8988T (cell line): ENCODE measurements around the gene ZBTB40.

Experiments used
- DNase-seq: peaks from one replicate; pipeline ENCODE4 v3.0.0; 2011

Gene ZBTB40

DNA sequence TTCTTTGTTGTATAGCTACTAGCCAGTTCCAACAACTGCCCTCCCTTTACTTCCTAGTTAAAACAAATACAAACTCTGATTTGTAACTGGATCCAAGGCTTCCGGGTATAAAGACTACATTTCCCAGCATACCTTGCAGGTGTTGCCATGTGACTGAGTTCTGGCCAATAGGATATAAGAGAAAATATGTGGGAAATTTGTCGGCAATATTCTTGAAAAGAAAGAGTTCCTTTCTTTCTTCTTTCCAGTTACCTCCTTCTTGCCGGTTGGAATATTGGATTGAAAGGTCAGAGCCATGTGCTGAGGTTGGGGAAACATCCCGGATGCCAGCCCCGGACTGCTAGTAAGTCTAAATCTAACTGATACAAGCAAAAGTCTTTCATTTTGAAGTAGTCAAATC is 23.0 kb upstream of the ZBTB40 start:
- DNase-seq: no peak

DNA sequence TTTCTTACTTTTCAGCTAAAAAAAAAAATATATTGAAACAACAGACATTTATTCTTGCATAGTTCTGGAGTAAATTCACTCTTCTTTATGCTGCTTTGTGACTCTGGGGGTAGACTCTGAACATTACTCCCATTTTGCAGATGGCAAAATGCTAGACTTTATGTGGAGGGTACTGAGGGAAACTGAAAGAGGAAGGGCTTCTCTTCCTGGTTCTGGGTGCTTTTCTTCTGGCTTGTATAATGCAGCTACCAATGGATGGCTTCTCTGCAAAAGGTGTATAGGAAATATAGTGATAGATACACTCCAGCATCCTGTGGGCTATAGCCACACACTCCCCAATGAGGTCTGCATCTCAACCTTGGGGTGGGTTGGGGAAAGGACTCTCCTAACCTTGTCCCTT is 19.7 kb upstream of the ZBTB40 start:
- no peak for DNase-seq

- no peak for DNase-seq
Measured at GRCh38 chr1:22434717-22435116, 16.9 kb upstream of the ZBTB40 start.

GRCh38 chr1:22436948-22437347 is 14.7 kb upstream of the ZBTB40 start:
- DNase-seq: no peak

GRCh38 chr1:22437573-22437972 is 14.1 kb upstream of the ZBTB40 start:
- DNase-seq: no peak

GRCh38 chr1:22440582-22440981 is 11.1 kb upstream of the ZBTB40 start:
- no peak for DNase-seq

DNA sequence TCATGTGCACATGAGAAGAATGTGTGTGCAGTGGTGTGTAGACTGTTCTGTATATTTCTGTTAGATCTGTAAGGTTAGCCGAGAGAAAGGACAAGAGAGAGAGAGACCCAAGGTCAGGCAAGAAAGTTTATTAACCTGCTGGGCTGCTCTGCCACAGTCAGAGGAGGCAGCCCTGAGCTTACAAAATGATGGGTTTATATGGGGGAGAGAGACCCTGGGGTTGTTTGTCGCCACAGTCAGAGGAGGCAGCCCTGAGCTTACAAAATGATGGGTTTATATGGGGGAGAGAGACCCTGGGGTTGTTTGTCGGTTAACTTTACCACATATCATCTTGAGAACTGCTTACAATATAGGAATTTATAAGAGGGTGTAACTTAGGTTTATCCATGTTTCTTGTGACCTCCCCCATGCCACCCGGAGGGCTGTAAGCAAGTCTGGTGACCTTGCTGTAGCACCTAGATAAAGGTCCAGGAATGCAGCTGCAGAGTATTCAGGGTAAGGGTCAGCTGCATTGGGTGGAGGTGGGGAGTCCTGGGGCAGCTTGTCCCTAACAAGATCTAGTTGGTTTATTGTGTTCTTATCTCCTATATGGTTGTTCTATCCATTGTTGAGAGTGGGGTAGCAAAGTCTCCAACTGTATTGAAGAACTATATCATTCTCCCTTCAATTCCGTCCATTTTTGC is 9.3 kb upstream of the ZBTB40 start:
- DNase-seq: no peak

DNA sequence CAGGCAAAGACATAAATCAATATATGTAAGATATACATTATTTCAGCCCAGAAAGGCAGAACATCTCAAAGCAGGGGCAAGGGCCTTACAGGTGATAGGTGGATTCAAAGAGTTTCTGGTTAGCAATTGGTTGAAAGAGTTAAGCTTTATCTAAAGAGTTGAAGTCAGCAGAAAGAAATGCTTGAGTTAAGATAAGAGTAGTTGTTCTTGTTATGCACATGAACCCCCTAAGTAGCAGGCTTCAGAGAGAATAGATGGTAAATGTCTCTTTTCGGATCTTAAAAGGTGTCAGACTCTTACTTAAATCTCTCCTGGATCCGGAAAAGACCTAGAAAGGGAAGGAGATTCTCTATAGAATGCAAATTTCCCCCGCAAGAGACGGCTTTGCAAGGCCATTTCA is 8.3 kb upstream of the ZBTB40 start:
- DNase-seq: no peak

GRCh38 chr1:22444856-22445255 is 6.8 kb upstream of the ZBTB40 start:
- no peak for DNase-seq

DNA sequence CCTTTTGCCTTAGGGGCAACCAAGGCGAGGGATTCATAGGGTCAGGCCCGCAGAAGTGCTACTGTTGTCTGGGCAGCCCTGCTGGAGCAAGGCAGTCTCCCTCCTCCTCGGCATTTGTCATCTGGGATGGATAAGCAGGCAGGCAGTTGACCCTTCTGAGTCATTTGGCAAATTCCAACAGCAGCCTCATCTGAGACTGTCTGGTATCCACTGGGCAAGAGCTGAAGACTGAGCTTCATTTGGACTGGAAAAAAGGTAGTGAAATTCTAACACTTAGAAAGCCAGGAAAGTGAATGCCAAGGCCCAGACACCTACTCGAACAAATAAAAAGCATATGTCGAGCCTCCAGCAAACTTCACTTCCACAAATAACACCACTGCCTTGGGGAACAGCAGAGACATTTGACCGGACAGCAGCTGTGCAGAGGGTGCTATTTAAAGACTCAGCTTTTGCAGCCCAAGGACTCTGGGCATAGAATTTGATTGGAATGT is 4.0 kb upstream of the ZBTB40 start:
- DNase-seq: no peak

GRCh38 chr1:22449636-22450035 is 2.0 kb upstream of the ZBTB40 start:
- DNase-seq: no peak

DNA sequence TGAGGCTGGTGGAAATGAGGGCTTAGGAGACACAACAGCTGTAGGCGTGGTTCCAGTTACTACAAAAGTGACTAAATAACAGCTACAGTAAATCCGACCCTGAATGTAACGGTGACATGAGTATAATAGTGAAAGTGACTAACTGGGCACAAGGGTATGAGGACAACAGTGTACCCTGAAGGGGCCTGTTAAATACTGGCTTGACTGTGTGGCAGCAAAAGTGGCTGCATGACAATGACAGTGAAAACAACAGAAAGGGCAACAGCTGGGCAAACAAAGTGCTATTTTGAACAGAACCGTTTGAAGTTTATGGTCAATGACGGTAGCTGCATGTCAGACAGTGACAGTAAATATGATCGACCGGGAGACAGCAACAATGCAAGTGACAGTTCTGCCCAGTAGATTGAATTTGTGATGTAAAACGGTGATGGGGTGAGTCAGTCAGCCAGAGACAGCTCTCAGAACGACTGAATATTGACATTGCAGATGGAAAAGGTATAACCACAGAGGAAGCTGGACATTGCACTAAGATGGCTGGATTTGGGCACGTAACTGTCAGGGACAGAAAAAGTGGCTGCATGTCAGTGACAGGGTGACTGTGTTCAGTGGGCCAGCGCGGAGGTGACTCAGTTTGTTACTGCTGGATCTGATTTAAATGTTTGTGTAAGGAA is 1.2 kb upstream of the ZBTB40 start:
- no peak for DNase-seq

DNA sequence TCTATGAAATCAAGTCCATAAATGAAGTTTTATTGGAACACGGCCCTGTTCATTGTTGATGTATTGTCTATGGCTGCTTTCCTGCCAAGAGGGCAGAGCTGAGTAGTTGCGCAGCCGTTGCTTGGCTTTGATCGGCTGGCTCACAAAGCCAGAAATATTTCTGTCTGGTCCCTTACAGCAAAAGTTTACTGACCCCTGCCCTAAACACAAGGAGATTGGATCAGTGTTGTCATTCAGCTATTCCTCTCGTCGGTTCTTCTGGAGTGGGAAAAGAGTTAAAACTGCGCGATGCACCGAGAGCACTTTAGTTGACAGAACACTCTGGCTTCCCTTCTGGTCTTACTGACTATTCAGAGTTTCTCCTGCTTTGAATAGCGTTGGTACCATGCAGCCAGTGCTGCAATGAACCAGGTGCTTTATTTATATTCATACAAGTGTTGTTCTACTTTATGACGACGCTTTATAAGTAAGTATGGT is 868 bp downstream of the ZBTB40 start:
- no peak for DNase-seq

GRCh38 chr1:22453181-22453580 is 1.5 kb downstream of the ZBTB40 start:
- DNase-seq: no peak

GRCh38 chr1:22454476-22455056 is 2.9 kb downstream of the ZBTB40 start:
- no peak for DNase-seq

DNA sequence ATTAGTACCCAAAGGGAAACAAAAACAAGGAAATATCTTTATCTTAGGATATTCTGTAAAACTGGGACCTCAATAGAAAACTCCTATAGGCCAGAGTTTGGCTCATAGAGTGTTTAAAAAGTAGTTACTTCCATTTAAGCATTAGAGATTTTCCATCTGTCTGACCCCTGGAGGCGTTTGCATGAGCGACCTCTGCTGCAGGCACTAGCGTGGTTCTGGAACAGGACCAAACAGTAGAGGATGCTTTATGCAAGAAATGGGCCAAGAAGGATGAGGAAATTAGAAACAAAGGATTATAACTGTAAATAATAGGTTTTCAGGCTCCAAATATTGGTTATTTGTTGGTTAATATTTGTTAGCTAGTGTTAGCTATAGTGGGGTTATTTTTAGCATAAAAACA is 5.7 kb downstream of the ZBTB40 start:
- DNase-seq: no peak

GRCh38 chr1:22457836-22458235 is 6.2 kb downstream of the ZBTB40 start:
- DNase-seq: no peak

DNA sequence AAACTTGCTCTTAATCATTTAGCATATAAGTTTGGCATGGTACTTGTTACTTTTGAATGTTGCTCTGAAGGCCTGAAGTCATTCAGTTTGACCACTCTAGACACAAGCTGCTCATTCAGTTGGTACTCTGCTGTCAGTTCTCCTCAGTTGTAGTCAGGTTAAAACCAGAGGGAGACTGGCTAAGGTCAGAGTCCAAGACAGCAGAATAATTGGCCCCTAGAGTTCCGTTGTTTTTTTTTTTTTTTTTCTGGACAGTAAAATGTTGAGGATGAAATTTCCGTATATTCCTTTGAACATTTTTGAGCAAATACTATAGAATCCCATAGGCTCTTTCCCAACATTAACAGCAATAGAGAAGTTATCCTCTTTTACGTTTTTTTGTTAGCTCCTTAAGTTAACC is 9.4 kb downstream of the ZBTB40 start:
- no peak for DNase-seq

DNA sequence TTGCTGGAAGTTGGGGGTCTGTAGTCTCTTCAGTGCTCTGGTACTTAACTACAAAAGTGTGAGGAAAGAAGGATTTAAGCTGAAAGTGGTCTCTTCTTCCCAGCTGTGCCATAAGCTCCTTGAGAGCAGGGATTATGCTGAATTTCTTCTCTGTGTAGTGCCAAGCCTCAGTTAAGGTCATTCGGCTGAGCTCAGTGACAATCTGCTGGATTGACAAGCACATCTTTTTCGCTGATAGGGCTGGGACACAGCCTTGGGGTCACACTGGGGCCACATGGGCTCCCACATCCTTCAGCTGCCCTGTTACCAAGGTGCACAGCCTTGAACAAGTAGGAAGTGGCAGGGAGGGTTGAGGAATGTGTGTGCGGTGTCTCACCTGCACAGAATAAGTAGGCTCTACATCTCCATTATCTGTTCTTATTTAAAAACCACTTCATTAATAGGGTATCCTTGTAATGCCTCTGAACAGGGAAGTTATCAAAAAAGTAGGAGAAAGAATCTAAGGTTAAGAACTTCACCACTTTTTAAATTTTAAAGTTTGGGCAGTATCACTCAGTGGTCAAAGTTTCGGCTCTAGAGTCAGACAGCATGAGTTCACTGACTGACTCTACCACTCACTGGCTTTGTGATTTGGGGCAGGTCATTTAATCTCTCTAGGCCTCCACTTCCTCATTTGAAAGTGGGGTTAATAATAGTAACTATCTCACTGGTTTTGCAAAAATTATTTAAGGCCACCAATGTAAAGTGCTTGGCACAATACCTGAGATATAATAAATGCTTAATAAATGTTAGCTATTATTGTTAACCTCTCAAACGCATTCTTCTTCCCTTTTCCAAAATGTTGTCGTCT is 10.3 kb downstream of the ZBTB40 start:
- DNase-seq: no peak

GRCh38 chr1:22462928-22463327 is 11.3 kb downstream of the ZBTB40 start:
- DNase-seq: no peak

GRCh38 chr1:22465015-22465565 is 13.4 kb downstream of the ZBTB40 start:
- no peak for DNase-seq

- no peak for DNase-seq
Measured at GRCh38 chr1:22465671-22466070, 14.0 kb downstream of the ZBTB40 start.

GRCh38 chr1:22470227-22470626 is 18.6 kb downstream of the ZBTB40 start:
- DNase-seq: no peak
